ENCODE results near the gene MICB. TPM values are rescaled to one million over a fixed set of nuclear protein-coding genes. Genes with fewer than 3 reads are reported as not detected.

MICB gene
- total RNA-seq, 4 donors from 2014 or later, result 0.61 to 2.6 (median 1.2) TPM

DNA sequence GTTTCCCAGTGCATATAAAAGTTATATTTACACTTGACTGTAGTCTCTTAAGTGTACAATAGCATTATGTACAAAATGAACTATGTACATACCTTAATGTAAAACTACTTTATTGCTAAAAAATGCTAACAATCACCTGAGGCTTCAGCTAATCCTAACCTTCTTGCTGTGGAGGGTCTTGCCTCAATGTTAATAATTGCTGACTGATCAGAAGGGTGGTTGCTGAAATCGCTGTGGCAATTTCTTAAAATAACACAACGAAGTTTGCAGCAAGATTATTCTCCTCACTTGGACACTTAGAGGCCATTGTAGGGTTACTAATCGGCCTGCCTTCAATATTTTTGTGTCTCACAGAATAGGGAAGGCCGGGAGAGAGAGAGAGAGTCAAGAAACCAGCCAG is 24.7 kb upstream of the MICB start:
- 78 to 90% methylated on average over 4 of the region's 4 CpGs for WGBS, 2 donors
- H3K4me3 ChIP-seq (ENCODE audit: low read depth, poor library complexity, severe bottlenecking), result no peak overlapping the region
- intact Hi-C loops (cut with DNase I; ENCODE audit: low total_unique reads), result no loop called here
- no peak for DNase-seq (ENCODE audit: low spot score in 2 of 2)
- TF ChIP-seq POLR2A (IDR thresholded peaks at IDR 0.05), result no peak
- no peak for TF ChIP-seq CTCF (IDR thresholded peaks at IDR 0.05)

GRCh38 chr6:31473780-31474761 is 23.9 kb upstream of the MICB start:
- intact Hi-C loops (cut with DNase I; ENCODE audit: low total_unique reads), result no loop called here
- no peak for TF ChIP-seq POLR2A (IDR thresholded peaks at IDR 0.05)
- TF ChIP-seq CTCF (IDR thresholded peaks at IDR 0.05), result no peak
- no peak for DNase-seq (ENCODE audit: low spot score in 2 of 2)

DNA sequence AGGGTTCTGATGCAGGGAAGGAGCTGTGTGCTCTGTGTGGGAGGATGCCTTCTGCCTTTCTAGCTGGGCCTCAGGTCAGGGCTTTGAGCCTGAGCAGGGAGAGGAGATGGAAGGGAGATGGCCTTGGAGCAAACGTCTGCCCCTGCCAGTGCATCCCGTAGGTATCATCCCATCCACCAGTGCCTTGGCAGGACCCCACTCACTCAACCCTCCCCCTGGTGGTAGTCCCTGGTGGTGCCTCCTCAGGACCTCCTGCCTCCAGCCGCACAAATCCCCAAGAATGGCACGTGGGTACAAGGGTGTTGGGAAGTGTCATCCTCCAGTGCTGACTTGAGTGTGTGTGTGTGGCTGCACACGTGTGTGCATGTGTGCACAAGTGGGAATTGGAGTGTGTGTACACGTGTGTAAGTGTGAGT is 23.1 kb upstream of the MICB start:
- 83 to 84% methylated on average over 6 of the region's 6 CpGs for WGBS, 2 donors
- H3K4me3 ChIP-seq (ENCODE audit: low read depth, poor library complexity, severe bottlenecking), result no peak overlapping the region
- intact Hi-C loops (cut with DNase I; ENCODE audit: low total_unique reads), result no loop called here
- DNase-seq (ENCODE audit: low spot score in 2 of 2), result no peak
- TF ChIP-seq CTCF (IDR thresholded peaks at IDR 0.05), result no peak
- no peak for TF ChIP-seq POLR2A (IDR thresholded peaks at IDR 0.05)

More at GRCh38 chr6:31473780-31474761, 23.9 kb upstream of the MICB start:
- H3K4me3 ChIP-seq (ENCODE audit: low read depth, poor library complexity, severe bottlenecking), result no peak overlapping the region
- WGBS, 2 donors, result 49 to 63% methylated on average over 8 of the region's 8 CpGs

GRCh38 chr6:31476515-31477139 is 21.3 kb upstream of the MICB start:
- 76 to 78% methylated on average over 7 of the region's 7 CpGs for WGBS, 2 donors
- no peak for DNase-seq (ENCODE audit: low spot score in 2 of 2)
- intact Hi-C loops (cut with DNase I; ENCODE audit: low total_unique reads), result no loop called here
- H3K4me3 ChIP-seq (ENCODE audit: low read depth, poor library complexity, severe bottlenecking), result no peak overlapping the region
- no peak for TF ChIP-seq POLR2A (IDR thresholded peaks at IDR 0.05)
- no peak for TF ChIP-seq CTCF (IDR thresholded peaks at IDR 0.05)

DNA sequence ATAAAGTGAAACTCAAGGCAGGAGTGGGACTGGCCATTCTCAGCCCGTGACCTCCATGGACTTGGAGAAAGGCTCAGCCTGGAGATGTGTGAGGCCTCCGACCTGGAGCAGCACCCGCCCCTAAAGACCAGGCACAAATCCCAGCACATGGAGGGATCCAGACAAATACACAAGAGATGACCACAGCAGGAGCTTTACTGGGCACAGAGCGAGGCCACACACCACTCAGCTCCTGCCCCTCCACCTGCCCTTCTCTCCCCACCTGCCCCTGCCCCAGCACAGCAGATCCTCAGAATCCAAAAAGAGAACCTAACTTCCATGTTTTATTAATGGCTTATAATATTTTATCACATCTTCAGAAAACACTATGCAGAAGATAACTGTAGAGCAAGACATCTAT is 20.4 kb upstream of the MICB start:
- WGBS, 2 donors, result 84 to 96% methylated on average over 4 of the region's 4 CpGs
- no peak for TF ChIP-seq POLR2A (IDR thresholded peaks at IDR 0.05)
- H3K4me3 ChIP-seq (ENCODE audit: low read depth, poor library complexity, severe bottlenecking), result no peak overlapping the region
- no peak for DNase-seq (ENCODE audit: low spot score in 2 of 2)
- intact Hi-C loops (cut with DNase I; ENCODE audit: low total_unique reads), result no loop called here
